GM12864 (cell line): ENCODE measurements around the gene TEX22.
A peak's percentile ranks its signal among the peaks of the same experiment; 100 is the strongest.

Experiments
- DNase-seq: peaks from one replicate; pipeline ENCODE4 v3.0.0-alpha.2; 2011; ENCODE audit warnings: low read depth
- H3K4me3 ChIP-seq: 2 replicates; pipeline ENCODE4 v1.5.1; 2011; ENCODE audit warnings: mild to moderate bottlenecking, low read depth, low read length, control low read depth
- TF ChIP-seq, protein P1 (sequence below): IDR thresholded peaks from 2 replicates; pipeline ENCODE4 v1.5.1; 2011; ENCODE audit warnings: low read depth, mild to moderate bottlenecking, moderate library complexity, low read length, control low read depth, inconsistent platforms; ENCODE audit errors: missing control alignments

TEX22 gene

DNA sequence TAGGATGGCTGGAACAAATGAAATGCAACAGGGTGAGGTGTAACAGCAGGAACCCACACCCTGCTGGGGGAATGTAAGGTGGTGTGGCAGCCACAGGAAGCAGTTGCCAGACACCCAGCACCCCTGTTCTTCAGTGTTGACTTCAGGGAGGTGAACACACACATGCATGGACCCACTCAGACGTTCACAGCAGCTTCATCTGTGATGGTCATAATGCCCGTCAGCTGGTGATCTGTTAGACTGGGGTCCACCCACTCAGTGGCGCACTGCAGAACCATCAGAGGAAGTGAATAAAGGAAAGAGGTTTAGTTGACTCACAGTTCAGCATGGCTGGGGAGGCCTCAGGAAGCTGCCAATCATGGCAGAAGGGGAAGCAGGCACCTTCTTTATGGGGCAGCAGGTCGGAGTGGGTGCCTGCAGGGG is 22.7 kb upstream of the TEX22 start:
- DNase-seq = no peak
- TF ChIP-seq, protein P1, sequence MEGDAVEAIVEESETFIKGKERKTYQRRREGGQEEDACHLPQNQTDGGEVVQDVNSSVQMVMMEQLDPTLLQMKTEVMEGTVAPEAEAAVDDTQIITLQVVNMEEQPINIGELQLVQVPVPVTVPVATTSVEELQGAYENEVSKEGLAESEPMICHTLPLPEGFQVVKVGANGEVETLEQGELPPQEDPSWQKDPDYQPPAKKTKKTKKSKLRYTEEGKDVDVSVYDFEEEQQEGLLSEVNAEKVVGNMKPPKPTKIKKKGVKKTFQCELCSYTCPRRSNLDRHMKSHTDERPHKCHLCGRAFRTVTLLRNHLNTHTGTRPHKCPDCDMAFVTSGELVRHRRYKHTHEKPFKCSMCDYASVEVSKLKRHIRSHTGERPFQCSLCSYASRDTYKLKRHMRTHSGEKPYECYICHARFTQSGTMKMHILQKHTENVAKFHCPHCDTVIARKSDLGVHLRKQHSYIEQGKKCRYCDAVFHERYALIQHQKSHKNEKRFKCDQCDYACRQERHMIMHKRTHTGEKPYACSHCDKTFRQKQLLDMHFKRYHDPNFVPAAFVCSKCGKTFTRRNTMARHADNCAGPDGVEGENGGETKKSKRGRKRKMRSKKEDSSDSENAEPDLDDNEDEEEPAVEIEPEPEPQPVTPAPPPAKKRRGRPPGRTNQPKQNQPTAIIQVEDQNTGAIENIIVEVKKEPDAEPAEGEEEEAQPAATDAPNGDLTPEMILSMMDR = no peak
- no peak overlapping the region for H3K4me3 ChIP-seq

DNA sequence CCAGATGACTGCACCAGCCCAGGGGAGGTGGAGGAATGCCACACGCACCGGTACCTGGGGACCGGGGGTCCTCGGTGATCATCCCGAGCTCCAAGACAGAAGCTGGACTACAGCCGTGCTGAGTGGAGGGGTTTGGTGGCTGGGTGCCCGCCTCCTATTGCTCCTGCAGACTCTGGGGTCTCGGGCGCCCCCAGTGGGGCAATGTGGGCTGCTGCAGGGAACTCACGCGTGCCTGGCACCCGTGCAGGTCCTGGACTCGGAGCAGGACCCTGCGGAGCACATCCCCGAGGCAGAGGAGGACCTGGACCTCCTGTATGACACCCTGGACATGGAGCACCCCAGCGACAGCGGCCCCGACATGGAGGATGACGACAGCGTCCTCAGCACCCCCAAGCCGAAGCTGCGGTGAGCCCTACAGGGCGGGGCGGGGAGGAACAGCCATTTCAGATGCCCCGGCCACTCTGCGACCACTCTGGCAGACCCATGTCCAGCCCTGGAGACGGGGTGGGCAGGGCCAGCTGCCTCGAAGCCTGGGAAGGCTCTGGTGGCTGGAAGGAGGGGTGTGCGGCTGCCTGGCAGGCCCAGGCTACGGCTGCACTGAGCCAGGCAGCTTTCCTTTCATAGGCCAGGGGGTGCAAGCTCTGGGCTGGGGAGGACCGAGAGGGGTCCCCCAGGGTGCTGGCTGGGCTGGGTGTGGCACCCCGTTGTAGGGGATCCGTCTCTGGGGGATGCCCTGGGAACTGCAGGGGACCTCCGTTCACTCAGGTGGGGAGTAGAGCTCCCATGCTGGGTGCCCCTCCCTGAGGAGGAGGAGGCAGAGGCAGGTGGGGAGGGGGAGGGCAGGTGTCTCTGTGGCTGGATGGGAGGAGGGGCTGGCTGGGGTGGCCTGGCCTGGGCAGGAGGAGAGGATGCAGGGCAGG is 21.6 kb upstream of the TEX22 start:
- H3K4me3 ChIP-seq = no peak overlapping the region
- DNase-seq = no peak
- TF ChIP-seq, protein P1 = peak; percentile 13

DNA sequence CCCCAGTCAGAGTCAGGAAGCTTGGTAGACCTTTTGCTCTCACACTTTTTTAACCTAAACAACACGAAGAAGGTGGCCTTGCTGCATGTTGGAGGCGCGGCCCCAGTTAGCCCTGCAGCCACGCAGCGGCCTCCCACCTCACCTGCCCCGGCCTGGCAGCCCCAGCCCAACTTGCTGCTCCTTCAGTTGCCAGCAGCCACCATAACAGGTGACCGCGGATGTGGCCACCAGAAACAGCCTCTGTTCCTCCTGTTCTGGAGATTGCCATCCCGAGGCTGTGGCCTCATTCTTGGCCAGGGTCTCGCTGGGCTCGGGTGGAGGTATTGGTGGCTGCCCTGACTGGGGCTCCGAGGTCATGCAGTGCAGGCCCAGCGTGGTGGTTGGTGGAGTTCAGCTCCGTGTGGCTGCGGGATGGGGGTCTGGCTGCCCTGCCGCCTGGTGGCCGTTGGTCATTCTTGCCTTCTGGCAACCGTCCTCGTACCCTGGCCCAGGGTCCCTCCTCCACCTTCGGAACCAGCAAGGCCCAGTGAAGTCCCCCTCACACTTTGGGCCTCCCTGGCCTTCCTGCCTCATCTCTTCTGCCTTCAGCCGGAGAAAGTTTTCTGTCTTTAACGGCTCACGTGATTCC is 20.7 kb upstream of the TEX22 start:
- H3K4me3 ChIP-seq = no peak overlapping the region
- TF ChIP-seq, protein P1 = no peak
- DNase-seq = no peak

DNA sequence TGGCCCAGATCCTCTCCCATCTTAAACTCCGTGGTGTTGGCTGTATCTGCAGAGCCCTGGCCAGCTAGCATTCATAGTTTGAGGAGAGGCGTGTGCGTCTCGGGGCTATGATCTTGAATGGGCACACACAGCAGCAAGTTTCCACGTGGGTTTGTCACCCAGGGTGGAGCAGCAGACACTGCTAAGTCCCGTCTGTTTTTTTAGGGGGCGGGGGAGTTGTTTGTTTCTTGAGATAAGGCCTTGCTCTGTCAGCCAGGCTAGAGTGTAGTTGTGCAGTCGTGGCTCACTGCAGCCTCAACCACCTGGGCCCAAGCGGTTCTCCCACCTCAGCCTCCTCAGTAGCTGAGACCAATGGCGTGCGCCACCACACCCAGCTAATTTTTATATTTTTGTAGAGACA is 20.1 kb upstream of the TEX22 start:
- no peak overlapping the region for H3K4me3 ChIP-seq
- TF ChIP-seq, protein P1 = no peak
- no peak for DNase-seq

DNA sequence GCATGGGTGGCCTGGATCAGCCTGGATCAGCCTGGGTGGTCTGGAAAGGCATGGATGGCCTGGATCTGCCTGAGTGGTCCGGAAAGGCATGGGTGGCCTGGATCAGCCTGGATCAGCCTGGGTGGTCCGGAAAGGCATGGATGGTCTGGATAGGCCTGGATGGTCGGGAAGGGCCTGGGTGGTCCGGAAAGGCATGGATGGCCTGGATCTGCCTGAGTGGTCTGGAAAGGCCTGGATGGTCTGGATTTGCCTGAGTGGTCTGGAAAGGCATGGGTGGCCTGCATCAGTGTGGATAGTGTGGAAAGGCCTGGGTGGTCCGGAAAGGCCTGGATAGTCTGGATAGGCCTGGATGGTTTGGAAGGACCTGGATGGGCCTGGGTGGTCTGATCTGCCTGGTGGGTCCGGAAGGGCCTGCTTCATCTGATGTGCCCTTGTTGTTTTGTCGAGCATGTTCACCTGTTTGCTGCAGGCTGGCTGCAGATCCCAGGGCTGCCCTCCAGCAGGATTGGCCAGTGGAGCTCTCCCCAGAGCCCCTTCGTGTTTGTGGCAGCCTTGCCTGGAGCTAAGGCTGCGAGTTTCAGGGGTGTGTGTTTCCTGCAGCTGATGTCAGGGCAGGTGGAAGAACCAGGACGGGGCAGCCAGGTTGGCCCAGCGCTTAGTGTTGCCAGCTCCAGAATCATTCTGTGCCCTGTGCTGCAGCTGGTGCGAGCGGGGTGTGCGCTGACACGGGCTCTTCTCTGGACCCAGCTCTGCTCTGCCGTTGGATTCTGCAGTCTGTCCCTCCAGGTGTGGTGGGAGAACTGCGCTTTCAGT is 19.3 kb upstream of the TEX22 start:
- DNase-seq = no peak
- TF ChIP-seq, protein P1 = no peak
- H3K4me3 ChIP-seq = no peak overlapping the region

DNA sequence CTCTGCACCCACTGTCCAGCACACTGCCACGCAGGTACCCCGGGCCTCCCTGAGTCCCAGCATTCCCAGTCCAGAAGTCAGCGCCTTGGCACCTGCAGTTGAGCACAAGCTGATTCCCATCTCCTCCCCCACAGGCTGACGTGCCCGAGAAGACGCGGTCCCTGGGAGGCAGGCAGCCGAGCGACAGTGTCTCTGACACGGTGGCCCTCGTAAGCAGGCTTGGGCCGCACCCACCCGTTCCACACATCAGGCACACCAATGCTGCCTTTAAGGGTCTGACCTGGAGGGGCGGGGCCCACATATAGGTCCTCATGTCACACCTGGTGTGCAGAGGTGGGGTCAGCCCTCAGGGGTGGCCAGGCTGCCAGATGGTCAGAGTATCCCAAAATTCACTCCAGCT is 18.4 kb upstream of the TEX22 start:
- no peak overlapping the region for H3K4me3 ChIP-seq
- no peak for DNase-seq
- TF ChIP-seq, protein P1 = no peak
